Calu3 (cell line): ENCODE data around the gene TIMM50. TPM values are rescaled to one million over a fixed set of nuclear protein-coding genes. Genes with fewer than 3 reads are reported as not detected.
"Not testable (repeated sequence)": the region's sequence is repeated elsewhere in the genome, so short reads cannot be mapped to it uniquely, and the experiment has no call there.

Experiments used
- BruUV-seq: library from RNA; stranded (reverse); fragments of 400-500 nt; replicated peaks from 2 replicates; lab custom pipeline; 2021; lab: Mats Ljungman, UMichigan
- CTCF ChIA-PET: fragments of 300-600 bp; sonication (Branson Sonifier 250); formaldehyde crosslinking; loops from one replicate; lab custom pipeline; 2022; ENCODE audit warnings: antibody characterized with exemption; lab: Charles Lee
- DNase-seq: peaks from one replicate; pipeline ENCODE4 v3.0.0; 2022
- H3K27ac Mint-ChIP-seq: one replicate; pipeline ENCODE4 v1.8.0; 2022; ENCODE audit warnings: mixed read lengths; ENCODE audit not compliant: unreplicated experiment
- H3K27me3 Mint-ChIP-seq: one replicate; pipeline ENCODE4 v1.8.0; 2022; ENCODE audit warnings: mixed read lengths; ENCODE audit not compliant: unreplicated experiment
- H3K36me3 Mint-ChIP-seq: one replicate; pipeline ENCODE4 v1.8.0; 2022; ENCODE audit warnings: mild to moderate bottlenecking, moderate library complexity, mixed read lengths; ENCODE audit not compliant: insufficient read depth, unreplicated experiment
- H3K4me1 Mint-ChIP-seq: one replicate; pipeline ENCODE4 v1.8.0; 2022; ENCODE audit warnings: mild to moderate bottlenecking, low read depth, mixed read lengths; ENCODE audit not compliant: unreplicated experiment
- H3K4me3 Mint-ChIP-seq: one replicate; pipeline ENCODE4 v1.8.0; 2022; ENCODE audit warnings: mild to moderate bottlenecking, low read depth, moderate library complexity, mixed read lengths; ENCODE audit not compliant: unreplicated experiment
- H3K9me3 Mint-ChIP-seq: one replicate; pipeline ENCODE4 v1.8.0; 2022; ENCODE audit warnings: low read depth, mixed read lengths; ENCODE audit not compliant: unreplicated experiment
- CTCF ChIP-seq: fragments of 200-600 bp; IDR thresholded peaks from one replicate; pipeline ENCODE4 v1.8.0; 2022; ENCODE audit warnings: antibody characterized with exemption; ENCODE audit not compliant: unreplicated experiment
- intact Hi-C: fragments of 100-400 bp; cut with micrococcal nuclease; formaldehyde crosslinking; loops from one replicate; pipeline ENCODE4 v1.10.0; 2022; ENCODE audit not compliant: unreplicated experiment
- total RNA-seq: library from RNA; stranded (reverse); gene quantifications from 2 replicates; pipeline ENCODE4 v1.2.3, GENCODE V29; 2022

The TIMM50 gene
- total RNA-seq, 1 experiment from 2014 or later, result 116 TPM

- H3K9me3 Mint-ChIP-seq, result no peaks in the 10 kb centered on the region
- intact Hi-C loops, result no loop called here
- peaks cover 74% of the 10 kb centered on the region for H3K36me3 Mint-ChIP-seq
- H3K27ac Mint-ChIP-seq, result no peak overlapping the region
- no peak for DNase-seq
- no peaks in the 10 kb centered on the region for H3K4me1 Mint-ChIP-seq
- H3K27me3 Mint-ChIP-seq, result no peaks in the 10 kb centered on the region
- CTCF ChIA-PET, result interaction anchor here (0.6 to 2.4 kb wide), 4 partner anchors 23 to 198 kb away, joined by 3 to 21 read pairs (median 4); partner anchors contain the start of gene EID2B
- no TSS peak for BruUV-seq
- TF ChIP-seq CTCF, result no peak
- no peak overlapping the region for H3K4me3 Mint-ChIP-seq
Measured at GRCh38 chr19:39473443-39473960, 7.1 kb upstream of the TIMM50 start.

DNA sequence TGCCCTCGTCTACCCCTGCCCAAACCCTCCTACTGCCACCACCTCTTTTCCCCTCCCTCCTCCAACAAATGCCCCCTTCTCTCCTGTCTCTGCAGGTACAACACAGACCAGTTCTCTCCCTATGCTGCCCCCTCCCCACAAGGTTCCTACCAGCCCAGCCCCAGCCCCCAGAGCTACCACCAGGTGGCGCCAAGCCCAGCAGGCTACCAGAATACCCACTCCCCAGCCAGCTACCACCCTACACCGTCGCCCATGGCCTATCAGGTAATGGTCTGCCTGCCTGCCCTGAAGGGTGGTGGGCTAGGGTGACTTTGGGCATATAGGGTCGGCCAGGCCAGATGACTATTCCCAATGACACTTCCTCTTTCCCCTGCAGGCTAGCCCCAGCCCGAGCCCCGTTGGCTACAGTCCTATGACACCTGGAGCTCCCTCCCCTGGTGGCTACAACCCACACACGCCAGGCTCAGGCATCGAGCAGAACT lies 6.5 kb upstream of the TIMM50 start:
- peak; percentile 80 for DNase-seq
- no peaks in the 10 kb centered on the region for H3K9me3 Mint-ChIP-seq
- TF ChIP-seq CTCF, result peak; percentile 94
- CTCF ChIA-PET, result interaction anchor here (0.6 to 2.4 kb wide), 7 partner anchors 11 to 198 kb away, joined by 3 to 21 read pairs (median 4); partner anchors contain the start of gene EID2B
- no peak overlapping the region for H3K4me3 Mint-ChIP-seq
- peak overlapping the region; percentile 39 for H3K27ac Mint-ChIP-seq
- no TSS peak for BruUV-seq
- intact Hi-C loops, result loop anchor here (2.0 kb wide), 1 partner anchor 59 kb away; the partner anchor contains the start of gene EID2B
- no peaks in the 10 kb centered on the region for H3K27me3 Mint-ChIP-seq
- no peaks in the 10 kb centered on the region for H3K4me1 Mint-ChIP-seq
- peaks cover 67% of the 10 kb centered on the region for H3K36me3 Mint-ChIP-seq

GRCh38 chr19:39475748-39476147 lies 4.9 kb upstream of the TIMM50 start:
- BruUV-seq, result no TSS peak
- H3K36me3 Mint-ChIP-seq, result peaks cover 59% of the 10 kb centered on the region
- CTCF ChIA-PET, result interaction anchor here (1.1 to 2.4 kb wide), 2 partner anchors 58 to 84 kb away, joined by 4 to 21 read pairs; partner anchors contain the start of genes EID2B and MED29

DNA sequence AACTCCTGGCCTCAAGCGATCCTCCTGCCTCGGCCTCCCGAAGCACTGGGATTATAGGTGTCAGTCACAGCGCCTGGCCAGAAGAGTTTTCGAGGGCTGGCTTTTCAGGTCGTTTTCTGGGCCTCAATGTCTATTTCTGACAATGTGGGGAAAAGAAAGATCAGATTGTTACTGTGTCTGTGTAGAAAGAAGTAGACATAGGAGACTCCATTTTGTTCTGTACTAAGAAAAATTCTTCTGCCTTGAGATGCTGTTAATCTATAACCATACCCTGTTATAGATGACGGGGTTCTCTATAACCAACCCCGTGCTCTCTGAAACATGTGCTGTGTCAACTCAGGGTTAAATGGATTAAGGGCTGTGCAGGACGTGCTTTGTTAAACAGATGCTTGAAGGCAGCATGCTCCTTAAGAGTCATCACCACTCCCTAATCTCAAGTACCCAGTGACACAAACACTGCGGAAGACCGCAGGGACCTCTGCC lies 1.3 kb upstream of the TIMM50 start:
- H3K27me3 Mint-ChIP-seq, DNase-seq, H3K9me3 Mint-ChIP-seq, H3K27ac Mint-ChIP-seq, BruUV-seq, CTCF ChIA-PET, intact Hi-C loops: not testable (repeated sequence)
- peaks cover 64% of the 10 kb centered on the region for H3K36me3 Mint-ChIP-seq
- H3K4me1 Mint-ChIP-seq, result peaks cover 26% of the 10 kb centered on the region
- H3K4me3 Mint-ChIP-seq, result peak overlapping the region; percentile 99

More at GRCh38 chr19:39475748-39476147, 4.9 kb upstream of the TIMM50 start:
- no peaks in the 10 kb centered on the region for H3K9me3 Mint-ChIP-seq
- no peak for TF ChIP-seq CTCF
- peaks cover 14% of the 10 kb centered on the region for H3K4me1 Mint-ChIP-seq
- intact Hi-C loops, result loop anchor here (2.0 kb wide), 1 partner anchor 57 kb away; the partner anchor contains the start of gene EID2B
- H3K27ac Mint-ChIP-seq, result no peak overlapping the region
- no peak for DNase-seq
- no peaks in the 10 kb centered on the region for H3K27me3 Mint-ChIP-seq
- no peak overlapping the region for H3K4me3 Mint-ChIP-seq
